HG03565 (cell line): ENCODE measurements around the gene WDFY4.

Experiments used
- ATAC-seq: cut with Tn5 transposase; IDR thresholded peaks from one replicate; pipeline ENCODE4 v1.9.1; 2021; ENCODE audit warnings: mild to moderate bottlenecking, moderate library complexity; ENCODE audit not compliant: unreplicated experiment

The WDFY4 gene

GRCh38 chr10:48769706-48770435 lies 85.2 kb downstream of the WDFY4 start:
- no peak for ATAC-seq

GRCh38 chr10:48770561-48771089 lies 86.0 kb downstream of the WDFY4 start:
- no peak for ATAC-seq

GRCh38 chr10:48771234-48771633 lies 86.6 kb downstream of the WDFY4 start:
- no peak for ATAC-seq

DNA sequence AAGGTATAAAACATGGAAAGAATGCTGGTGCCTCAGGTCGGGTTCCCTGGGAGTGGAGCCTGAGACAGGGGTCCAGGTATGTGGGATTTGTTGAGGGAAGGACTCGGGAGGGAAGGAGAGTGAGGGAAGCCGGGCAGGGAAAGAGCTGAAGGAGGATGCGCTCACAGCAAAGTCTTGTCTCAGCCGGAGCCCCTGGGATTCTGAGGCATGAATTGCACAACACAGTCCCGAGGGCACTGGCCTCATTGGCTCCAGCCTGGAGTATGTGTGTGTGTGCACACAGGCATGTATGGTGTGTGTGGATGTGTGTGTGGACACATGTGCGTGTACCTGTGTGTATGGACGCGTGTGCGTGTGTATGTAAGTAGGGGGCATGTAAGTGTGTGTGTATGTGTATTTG lies 87.4 kb downstream of the WDFY4 start:
- no peak for ATAC-seq

DNA sequence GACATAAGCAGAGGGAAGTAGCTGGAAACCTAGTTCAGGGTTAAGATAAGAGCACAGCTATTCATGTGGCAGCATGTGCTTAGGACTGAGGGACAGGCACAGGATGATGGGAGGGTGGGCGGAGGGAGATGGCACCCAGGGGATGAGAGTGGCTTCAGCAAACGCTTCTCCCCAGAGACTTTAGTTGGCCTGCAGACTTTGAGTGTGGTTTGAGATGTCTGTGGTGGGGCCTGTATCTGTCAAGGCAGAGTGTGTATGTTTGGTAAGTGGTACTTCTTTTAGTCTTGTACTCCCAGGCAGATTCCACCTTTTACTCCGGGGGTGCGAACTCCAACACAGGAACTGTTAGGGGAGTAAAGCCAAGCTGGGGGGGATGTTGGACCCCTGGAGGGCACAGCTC lies 88.9 kb downstream of the WDFY4 start:
- no peak for ATAC-seq

DNA sequence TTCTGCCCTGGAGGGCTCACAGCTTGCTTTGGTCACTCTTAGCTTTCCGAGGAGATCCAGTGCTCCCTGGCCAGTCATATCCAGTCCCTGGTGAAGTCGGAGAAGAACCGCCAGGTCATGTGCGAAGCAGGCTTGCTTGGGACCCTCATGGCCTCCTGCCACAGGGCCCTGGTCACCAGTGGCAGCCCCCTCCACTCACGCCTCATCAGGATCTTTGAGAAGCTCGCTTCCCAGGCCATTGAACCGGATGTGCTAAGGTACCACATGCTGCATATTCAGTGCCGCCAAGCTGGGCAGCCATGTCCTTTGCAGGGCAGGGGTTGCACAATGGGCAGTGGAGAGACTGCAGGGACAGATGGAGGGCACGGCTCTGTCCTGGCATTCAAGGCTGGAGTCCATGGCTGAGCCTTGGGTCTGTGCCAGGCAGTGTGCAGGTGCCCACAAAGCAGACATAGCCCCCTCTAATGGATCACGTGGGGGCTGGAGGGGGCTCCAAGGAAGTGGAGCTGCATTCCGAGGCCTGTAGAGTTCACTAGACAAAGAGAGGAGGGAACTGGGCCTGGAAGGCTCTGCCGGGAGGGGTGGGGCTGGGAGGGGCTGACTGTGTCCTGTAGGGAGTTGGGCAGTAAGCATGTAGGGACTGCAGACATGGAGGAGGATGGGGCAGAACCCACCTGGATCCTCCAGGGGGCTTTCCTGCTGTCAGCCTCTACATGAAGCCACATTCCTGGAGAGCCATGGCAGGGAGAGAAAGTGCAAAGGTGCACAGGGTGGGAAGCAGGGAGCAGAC lies 89.9 kb downstream of the WDFY4 start:
- no peak for ATAC-seq

DNA sequence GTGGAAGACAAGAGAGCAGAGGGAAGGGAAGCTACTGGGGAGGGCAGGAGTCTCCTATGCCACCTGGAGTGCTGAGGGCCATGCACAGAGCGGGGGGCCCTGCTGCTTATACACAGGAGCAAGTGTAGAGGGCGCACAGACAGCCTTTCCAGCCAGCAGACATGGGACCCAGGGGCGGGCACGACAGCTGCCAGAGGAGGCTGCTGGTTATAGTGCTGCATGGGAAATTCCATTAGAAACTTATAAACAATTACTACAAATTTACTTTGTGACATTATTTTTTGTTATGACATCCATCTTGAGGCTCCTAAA lies 90.5 kb downstream of the WDFY4 start:
- no peak for ATAC-seq

DNA sequence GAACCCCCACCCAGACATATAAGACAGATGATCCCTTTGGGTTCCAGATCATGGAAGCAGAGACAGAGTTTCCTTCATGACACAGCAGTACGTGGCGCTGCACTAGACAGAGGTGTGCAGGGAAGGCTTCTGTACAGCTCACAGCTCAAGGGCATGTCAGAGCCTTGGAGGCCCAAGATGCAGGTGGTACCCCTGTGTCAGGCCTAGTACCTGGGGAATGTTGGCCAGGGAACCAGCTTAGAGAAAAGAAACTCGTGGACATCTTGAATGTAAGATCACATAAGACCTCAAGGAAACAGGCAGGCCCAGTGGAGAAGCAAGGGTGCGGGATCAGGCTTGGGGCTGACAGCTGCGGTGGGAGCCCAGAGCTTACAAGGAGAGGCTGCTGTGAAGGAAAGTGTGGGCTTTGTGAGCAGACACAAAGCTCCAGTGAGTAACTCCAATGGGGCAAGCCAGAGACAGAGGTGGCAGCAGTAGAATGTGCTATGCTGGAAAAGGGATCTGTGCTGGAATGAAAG lies 91.4 kb downstream of the WDFY4 start:
- ATAC-seq, result no peak

- no peak for ATAC-seq
These were observed 91.9 kb downstream of the WDFY4 start for GRCh38 chr10:48776528-48776927.

- no peak for ATAC-seq
These were observed 92.4 kb downstream of the WDFY4 start for GRCh38 chr10:48777110-48777509.

DNA sequence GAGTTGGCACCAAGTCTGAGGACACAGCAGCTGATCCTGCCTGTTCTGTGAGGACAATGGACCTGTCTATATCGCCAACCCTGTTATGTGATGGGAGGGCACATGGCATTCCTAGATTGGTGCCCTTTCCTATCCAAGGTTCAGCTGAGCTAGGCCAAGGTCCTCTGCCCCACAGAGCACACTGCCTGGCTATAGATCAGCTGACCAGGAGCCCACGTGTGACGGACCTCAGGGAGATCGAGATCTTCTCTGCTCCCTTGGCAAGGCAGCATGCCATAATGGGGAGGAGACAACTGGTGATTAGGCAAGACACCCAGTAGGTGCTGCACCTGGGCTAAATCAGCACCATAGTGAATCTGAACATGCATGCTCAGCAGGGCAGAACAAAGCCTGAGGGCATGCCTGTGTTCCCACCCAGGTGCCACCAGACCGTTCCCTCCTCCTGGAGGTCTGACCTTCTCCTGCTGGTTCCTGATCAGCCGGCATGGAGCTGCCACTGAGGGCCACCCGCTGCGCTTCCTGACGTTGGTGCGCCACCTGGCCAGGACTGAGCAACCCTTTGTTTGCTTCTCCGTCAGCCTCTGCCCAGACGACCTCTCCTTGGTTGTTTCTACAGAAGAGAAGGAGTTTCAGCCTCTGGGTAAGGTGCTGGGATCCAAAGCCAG lies 93.7 kb downstream of the WDFY4 start:
- no peak for ATAC-seq

GRCh38 chr10:48779077-48779476 lies 94.4 kb downstream of the WDFY4 start:
- no peak for ATAC-seq

- no peak for ATAC-seq
These were observed 95.0 kb downstream of the WDFY4 start for GRCh38 chr10:48779546-48780152.

- no peak for ATAC-seq
These were observed 95.7 kb downstream of the WDFY4 start for GRCh38 chr10:48780341-48780740.

DNA sequence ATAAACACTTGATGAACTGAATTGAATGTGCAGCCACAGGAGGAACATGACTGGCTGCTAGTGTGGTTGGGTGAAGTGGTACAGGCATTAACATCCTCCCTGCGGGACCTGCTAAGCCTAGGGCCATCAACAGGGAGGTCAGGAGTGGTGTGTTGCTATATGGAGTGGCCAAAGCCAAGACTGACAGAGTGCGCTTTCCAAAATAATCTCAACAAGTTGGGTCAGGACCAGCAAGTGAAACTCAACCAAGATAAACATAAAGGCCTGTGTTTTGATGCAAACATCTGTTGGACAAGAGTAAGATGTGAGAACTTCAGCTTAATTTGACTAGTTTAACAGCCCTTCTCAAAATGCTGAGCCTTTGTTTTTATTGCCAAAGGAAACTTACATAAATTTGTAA lies 97.7 kb downstream of the WDFY4 start:
- ATAC-seq, result no peak

- ATAC-seq, result no peak
These were observed 99.4 kb downstream of the WDFY4 start for GRCh38 chr10:48784031-48784430.

DNA sequence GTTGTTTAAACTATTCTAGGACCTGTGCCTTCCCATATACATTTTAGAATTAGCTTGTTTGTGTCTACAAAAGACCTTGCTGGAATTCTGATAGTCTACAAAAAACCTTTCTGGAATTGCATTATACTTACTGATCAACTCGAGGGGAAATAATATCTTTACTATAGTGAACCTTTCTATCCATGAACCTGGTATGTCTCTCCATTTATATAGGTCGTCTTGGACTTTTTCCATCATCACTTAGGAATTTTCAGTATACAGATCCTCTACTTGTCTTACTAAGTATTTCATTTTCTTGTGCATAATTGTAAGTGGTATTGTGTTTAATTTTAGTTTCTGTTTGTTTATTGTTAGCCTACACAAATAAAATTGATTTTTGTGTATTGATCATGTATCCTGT lies 101.1 kb downstream of the WDFY4 start:
- ATAC-seq, result no peak

DNA sequence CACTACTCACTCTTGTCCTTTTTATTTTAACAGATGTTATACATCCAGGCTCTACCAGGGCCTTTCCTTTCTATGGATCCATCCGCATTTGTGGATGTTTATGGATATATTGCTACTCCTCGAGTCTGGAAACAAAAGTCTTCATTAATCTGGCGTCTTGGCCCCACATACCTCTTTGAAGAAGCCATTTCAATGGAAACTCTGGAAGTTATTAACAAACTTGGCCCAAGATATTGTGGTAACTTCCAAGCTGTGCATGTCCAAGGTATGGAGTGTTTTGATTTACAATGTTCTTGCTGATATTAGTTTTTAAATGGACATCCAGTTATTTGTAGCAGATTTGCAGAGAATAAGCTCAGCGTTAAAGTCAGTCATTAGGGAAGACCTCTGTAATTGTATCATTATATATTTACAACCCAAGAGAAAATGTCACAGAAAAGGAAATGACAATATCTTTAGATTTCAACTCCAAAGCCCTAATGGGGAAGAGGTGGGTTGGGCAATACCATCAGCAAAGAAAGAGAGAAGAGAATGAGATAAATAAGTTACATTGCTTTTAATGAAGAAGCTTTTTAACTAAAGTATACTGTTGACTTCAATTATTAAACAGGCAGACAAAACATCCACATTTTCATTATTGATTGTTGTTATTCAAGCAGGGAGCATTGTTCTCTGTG lies 102.1 kb downstream of the WDFY4 start:
- ATAC-seq, result no peak

- ATAC-seq, result no peak
These were observed 103.9 kb downstream of the WDFY4 start for GRCh38 chr10:48788554-48788953.
